SK-N-SH (cell line): ENCODE data around the gene OR10H2. TPM values are rescaled to one million over a fixed set of nuclear protein-coding genes. Genes with fewer than 3 reads are reported as not detected.

Experiments used
- CTCF ChIA-PET: fragments of 300-600, 350-600 bp; formaldehyde crosslinking; extraction: SDS; loops from one replicate; lab custom pipeline; 2021; lab: Yijun Ruan, JAX
- POLR2A ChIA-PET: fragments of 350-600 bp; sonication (Branson Sonifier 250); formaldehyde crosslinking; extraction: SDS; loops from one replicate; lab custom pipeline; 2020; ENCODE audit warnings: antibody characterized with exemption, inconsistent platforms; lab: Yijun Ruan, JAX
- DNase-seq: peaks from one replicate; pipeline ENCODE4 v3.0.0; 2012
- H2AFZ ChIP-seq: fragments of 200-600 bp; sonication (generic); 2 replicates; pipeline ENCODE4 v1.8.1; 2016; ENCODE audit warnings: antibody characterized with exemption, mild to moderate bottlenecking, low read depth
- H3F3A ChIP-seq: fragments of 200-600 bp; sonication (generic); replicated peaks from 2 replicates; pipeline ENCODE3; 2016; ENCODE audit warnings: antibody characterized with exemption, mild to moderate bottlenecking; ENCODE audit not compliant: insufficient read depth
- H3K27ac ChIP-seq, 2 experiments: fragments of 200-500 bp in 1 of 2; fragments of 200-600 bp in 1 of 2; sonication (Bioruptor generic) in 1 of 2; sonication (generic), shearing (Covaris generic) in 1 of 2; 2 replicates each; pipeline versions ENCODE4 v1.5.1 to v1.6.1; 2014 to 2016; ENCODE audit warnings: low read depth in 2 of 2, inconsistent platforms in 1 of 2, low read length in 1 of 2, mild to moderate bottlenecking in 1 of 2, mixed read lengths in 1 of 2
- H3K27me3 ChIP-seq: fragments of 200-600 bp; sonication (generic), shearing (Covaris generic); 2 replicates; pipeline ENCODE4 v1.6.1; 2016; ENCODE audit warnings: mixed run types; ENCODE audit not compliant: insufficient read depth
- H3K36me3 ChIP-seq, 2 experiments: fragments of 200-500 bp in 1 of 2; fragments of 200-600 bp in 1 of 2; sonication (Bioruptor generic) in 1 of 2; sonication (generic) in 1 of 2; replicated peaks in 1 of 2; 2 replicates each; pipeline versions ENCODE3 to v1.5.1; 2014 to 2016; ENCODE audit warnings: low read length in 1 of 2, mild to moderate bottlenecking in 1 of 2; ENCODE audit not compliant: insufficient read depth in 2 of 2, control insufficient read depth in 1 of 2
- H3K4me1 ChIP-seq, 2 experiments: fragments of 200-500 bp in 1 of 2; fragments of 200-600 bp in 1 of 2; sonication (Bioruptor generic) in 1 of 2; sonication (generic), shearing (Covaris generic) in 1 of 2; 2 replicates each; pipeline versions ENCODE4 v1.5.1 to v1.6.1; 2014 to 2016; ENCODE audit warnings: low read depth in 1 of 2, low read length in 1 of 2, mixed run types in 1 of 2; ENCODE audit not compliant: insufficient read depth in 2 of 2, control insufficient read depth in 1 of 2
- H3K4me2 ChIP-seq: fragments of 200-600 bp; sonication (generic), shearing (Covaris generic); 2 replicates; pipeline ENCODE4 v1.6.1; 2017; ENCODE audit warnings: mixed run types
- H3K4me3 ChIP-seq, 2 experiments: fragments of 200-500 bp in 1 of 2; fragments of 200-600 bp in 1 of 2; sonication (Bioruptor generic) in 1 of 2; sonication (generic), shearing (Covaris generic) in 1 of 2; 2 replicates each; pipeline versions ENCODE4 v1.5.1 to v1.8.1; 2014 to 2016; ENCODE audit warnings: low read depth in 2 of 2, inconsistent platforms in 1 of 2, low read length in 1 of 2, mild to moderate bottlenecking in 1 of 2, mixed read lengths in 1 of 2, moderate library complexity in 1 of 2
- H3K79me2 ChIP-seq: fragments of 200-600 bp; sonication (generic); 2 replicates; pipeline ENCODE4 v1.8.1; 2017; ENCODE audit warnings: mild to moderate bottlenecking; ENCODE audit not compliant: insufficient read depth
- H3K9ac ChIP-seq: fragments of 200-600 bp; sonication (generic); 2 replicates; pipeline ENCODE4 v1.6.1; 2017; ENCODE audit warnings: mixed run types
- H3K9me2 ChIP-seq: fragments of 200-600 bp; sonication (generic); 2 replicates; pipeline ENCODE4 v1.6.1; 2017; ENCODE audit warnings: mixed run types
- H3K9me3 ChIP-seq: fragments of 200-600 bp; sonication (generic); 2 replicates; pipeline ENCODE4 v1.6.1; 2017; ENCODE audit warnings: mixed run types, mild to moderate bottlenecking, moderate library complexity
- H4K20me1 ChIP-seq: fragments of 200-600 bp; sonication (generic); 2 replicates; pipeline ENCODE4 v1.6.1; 2017; ENCODE audit warnings: mild to moderate bottlenecking, mixed run types; ENCODE audit not compliant: insufficient read depth
- CTCF ChIP-seq: fragments of 200-600 bp; sonication (generic); IDR thresholded peaks from 2 replicates; pipeline ENCODE4 v1.6.1; 2017; ENCODE audit warnings: antibody characterized with exemption, mild to moderate bottlenecking, moderate library complexity
- MAX ChIP-seq: IDR thresholded peaks from 2 replicates; pipeline ENCODE4 v1.4.0; 2012; ENCODE audit warnings: low read depth
- MEF2A ChIP-seq: IDR thresholded peaks from 2 replicates; pipeline ENCODE4 v1.4.0; 2012; ENCODE audit warnings: low read depth, borderline replicate concordance
- MXI1 ChIP-seq: IDR thresholded peaks from 2 replicates; pipeline ENCODE4 v1.6.1; 2012; ENCODE audit warnings: mild to moderate bottlenecking, low read depth, low read length, improper control_type of control experiment
- RAD21 ChIP-seq: IDR thresholded peaks from 2 replicates; pipeline ENCODE4 v1.6.1; 2012; ENCODE audit warnings: mild to moderate bottlenecking, low read length
- RCOR1 ChIP-seq: fragments of 150-350 bp; IDR thresholded peaks from 2 replicates; pipeline ENCODE4 v1.6.1; 2017; ENCODE audit warnings: antibody characterized with exemption, low read length
- REST ChIP-seq: IDR thresholded peaks from 2 replicates; pipeline ENCODE4 v1.6.1; 2012; ENCODE audit warnings: mild to moderate bottlenecking, low read depth, low read length, moderate library complexity
- RFX5 ChIP-seq: IDR thresholded peaks from 2 replicates; pipeline ENCODE4 v1.6.1; 2012; ENCODE audit warnings: mild to moderate bottlenecking, improper control_type of control experiment, low read length
- RXRA ChIP-seq: IDR thresholded peaks from 2 replicates; pipeline ENCODE4 v1.4.0; 2012; ENCODE audit warnings: low read depth, mild to moderate bottlenecking, borderline replicate concordance
- SIN3A ChIP-seq: IDR thresholded peaks from 2 replicates; pipeline ENCODE4 v1.6.1; 2012; ENCODE audit warnings: low read depth, mild to moderate bottlenecking, low read length, moderate library complexity, borderline replicate concordance
- SMC3 ChIP-seq: IDR thresholded peaks from 2 replicates; pipeline ENCODE4 v1.6.1; 2012; ENCODE audit warnings: low read depth, low read length, improper control_type of control experiment
- TEAD4 ChIP-seq: IDR thresholded peaks from 2 replicates; pipeline ENCODE4 v1.4.0; 2012; ENCODE audit warnings: mild to moderate bottlenecking, borderline replicate concordance; ENCODE audit not compliant: insufficient read depth
- YY1 ChIP-seq: IDR thresholded peaks from 2 replicates; pipeline ENCODE4 v1.4.0; 2012; ENCODE audit warnings: low read depth, mild to moderate bottlenecking
- ZBTB33 ChIP-seq: IDR thresholded peaks from 2 replicates; pipeline ENCODE4 v1.4.0; 2012; ENCODE audit warnings: low read depth, borderline replicate concordance
- WGBS: methylation state at CpG from one replicate; pipeline ENCODE4 v1.1.6; 2017; ENCODE audit warnings: low lambda C conversion rate; 5-methylcytosine and 5-hydroxymethylcytosine counted together
- polyA plus RNA-seq, 3 experiments: library from polyadenylated mRNA; depleted of rRNA; stranded (reverse); fragments of >200 nt; gene quantifications; 2 replicates each; pipeline ENCODE4 v1.2.3, GENCODE V29; 2012

OR10H2 gene
- polyA plus RNA-seq, 1 of the 3 experiments (the other 2 are of a cell fraction): not detected

GRCh38 chr19:15701757-15702533 lies 25.9 kb upstream of the OR10H2 start:
- H3K4me1 ChIP-seq: peaks cover 0 to 5% of the 10 kb centered on the region in 2 experiments; a peak in 1 of 4 replicates
- no peak overlapping the region for H2AFZ ChIP-seq
- no peak overlapping the region for H3K4me3 ChIP-seq
- POLR2A ChIA-PET: no interaction called here
- no peak overlapping the region for H3K27ac ChIP-seq
- no peak overlapping the region for H3K9ac ChIP-seq
- H4K20me1 ChIP-seq: no peaks in the 10 kb centered on the region
- DNase-seq: no peak
- TF ChIP-seq MXI1: no peak
- no peak for TF ChIP-seq REST
- TF ChIP-seq SMC3: no peak
- TF ChIP-seq TEAD4: no peak
- no peak for TF ChIP-seq RAD21
- no peak for TF ChIP-seq MAX
- no peak for TF ChIP-seq ZBTB33
- no peak for TF ChIP-seq CTCF
- no peak for TF ChIP-seq RXRA
- TF ChIP-seq MEF2A: no peak
- TF ChIP-seq SIN3A: no peak
- no peak for TF ChIP-seq RCOR1
- no peak for TF ChIP-seq RFX5
- no peak for TF ChIP-seq YY1
- no peaks in the 10 kb centered on the region for H3K79me2 ChIP-seq
- H3K27me3 ChIP-seq: no peaks in the 10 kb centered on the region
- H3K9me2 ChIP-seq: no peaks in the 10 kb centered on the region
- CTCF ChIA-PET: no interaction called here
- 8% methylated on average over 4 of the region's 4 CpGs for WGBS
- no peaks in the 10 kb centered on the region for H3K36me3 ChIP-seq
- no peak overlapping the region for H3K4me2 ChIP-seq
- no peaks in the 10 kb centered on the region for H3F3A ChIP-seq
- no peaks in the 10 kb centered on the region for H3K9me3 ChIP-seq
